Astrocyte (in vitro differentiated cells and primary cell): ENCODE data around the gene ITGB2. TPM values are rescaled to one million over a fixed set of nuclear protein-coding genes. Genes with fewer than 3 reads are reported as not detected.

Source experiments
- DNase-seq: peaks from one replicate; pipeline ENCODE4 v3.0.0-alpha.2; 2010; ENCODE audit warnings: low read depth
- FAIRE-seq: peaks from 2 replicates; lab custom pipeline; 2011; peaks lifted over from hg19 to GRCh38; lab: Jason Lieb, UNC
- H2AFZ ChIP-seq: 2 replicates; pipeline ENCODE4 v1.6.0; 2012; ENCODE audit warnings: low read depth, low read length, inconsistent platforms
- H3K27ac ChIP-seq: 2 replicates; pipeline ENCODE4 v1.5.1; 2011; ENCODE audit warnings: low read depth, low read length, inconsistent platforms
- H3K27me3 ChIP-seq: 2 replicates; pipeline ENCODE4 v1.6.0; 2011; ENCODE audit warnings: low read length, inconsistent platforms; ENCODE audit not compliant: insufficient read depth
- H3K36me3 ChIP-seq: 2 replicates; pipeline ENCODE4 v1.5.1; 2011; ENCODE audit warnings: low read length, inconsistent platforms; ENCODE audit not compliant: insufficient read depth
- H3K4me1 ChIP-seq: 2 replicates; pipeline ENCODE4 v1.5.1; 2011; ENCODE audit warnings: low read length, inconsistent platforms; ENCODE audit not compliant: insufficient read depth
- H3K4me2 ChIP-seq: 2 replicates; pipeline ENCODE4 v1.6.0; 2012; ENCODE audit warnings: low read length, inconsistent platforms
- H3K4me3 ChIP-seq: 2 replicates; pipeline ENCODE4 v1.5.1; 2011; ENCODE audit warnings: low read depth, mild to moderate bottlenecking, low read length, inconsistent platforms; ENCODE audit not compliant: insufficient read depth
- H3K79me2 ChIP-seq: 2 replicates; pipeline ENCODE4 v1.6.0; 2012; ENCODE audit warnings: mild to moderate bottlenecking, low read length, inconsistent platforms; ENCODE audit not compliant: insufficient read depth
- H3K9ac ChIP-seq: 2 replicates; pipeline ENCODE4 v1.6.0; 2012; ENCODE audit warnings: mild to moderate bottlenecking, low read length, inconsistent platforms
- H3K9me3 ChIP-seq: 2 replicates; pipeline ENCODE4 v1.5.1; 2012; ENCODE audit warnings: low read depth, mild to moderate bottlenecking, low read length, inconsistent platforms; ENCODE audit not compliant: insufficient read depth
- H4K20me1 ChIP-seq: 2 replicates; pipeline ENCODE4 v1.6.0; 2012; ENCODE audit warnings: low read length, inconsistent platforms; ENCODE audit not compliant: insufficient read depth
- H3K27ac Mint-ChIP-seq: one replicate; pipeline ENCODE4 v1.8.0; 2021; ENCODE audit warnings: mild to moderate bottlenecking, mixed read lengths; ENCODE audit not compliant: unreplicated experiment
- H3K27me3 Mint-ChIP-seq: one replicate; pipeline ENCODE4 v1.8.0; 2021; ENCODE audit warnings: low read depth, mixed read lengths; ENCODE audit not compliant: unreplicated experiment
- H3K36me3 Mint-ChIP-seq: one replicate; pipeline ENCODE4 v1.8.0; 2021; ENCODE audit warnings: low read depth, mixed read lengths; ENCODE audit not compliant: unreplicated experiment
- H3K4me1 Mint-ChIP-seq: one replicate; pipeline ENCODE4 v1.8.0; 2021; ENCODE audit warnings: low read depth, mixed read lengths; ENCODE audit not compliant: unreplicated experiment
- H3K4me3 Mint-ChIP-seq: one replicate; pipeline ENCODE4 v1.8.0; 2021; ENCODE audit warnings: mild to moderate bottlenecking, moderate library complexity, mixed read lengths; ENCODE audit not compliant: unreplicated experiment
- H3K9me3 Mint-ChIP-seq: one replicate; pipeline ENCODE4 v1.8.0; 2021; ENCODE audit warnings: mild to moderate bottlenecking, mixed read lengths; ENCODE audit not compliant: unreplicated experiment
- EZH2 ChIP-seq: IDR thresholded peaks from 2 replicates; pipeline ENCODE4 v1.6.1; 2012; ENCODE audit warnings: mild to moderate bottlenecking, low read length, inconsistent platforms; ENCODE audit not compliant: insufficient read depth
- total RNA-seq: library from RNA; stranded (reverse); gene quantifications from 2 replicates; pipeline ENCODE4 v1.2.1, GENCODE V29; 2021
- TF ChIP-seq, protein P1 (sequence below): IDR thresholded peaks from 2 replicates; pipeline ENCODE4 v1.5.1; 2011; ENCODE audit warnings: low read depth, mild to moderate bottlenecking, inconsistent platforms, low read length, moderate library complexity; ENCODE audit not compliant: insufficient read depth

Gene ITGB2
- total RNA-seq, 1 donor from 2014 or later, result 0.61 TPM

DNA sequence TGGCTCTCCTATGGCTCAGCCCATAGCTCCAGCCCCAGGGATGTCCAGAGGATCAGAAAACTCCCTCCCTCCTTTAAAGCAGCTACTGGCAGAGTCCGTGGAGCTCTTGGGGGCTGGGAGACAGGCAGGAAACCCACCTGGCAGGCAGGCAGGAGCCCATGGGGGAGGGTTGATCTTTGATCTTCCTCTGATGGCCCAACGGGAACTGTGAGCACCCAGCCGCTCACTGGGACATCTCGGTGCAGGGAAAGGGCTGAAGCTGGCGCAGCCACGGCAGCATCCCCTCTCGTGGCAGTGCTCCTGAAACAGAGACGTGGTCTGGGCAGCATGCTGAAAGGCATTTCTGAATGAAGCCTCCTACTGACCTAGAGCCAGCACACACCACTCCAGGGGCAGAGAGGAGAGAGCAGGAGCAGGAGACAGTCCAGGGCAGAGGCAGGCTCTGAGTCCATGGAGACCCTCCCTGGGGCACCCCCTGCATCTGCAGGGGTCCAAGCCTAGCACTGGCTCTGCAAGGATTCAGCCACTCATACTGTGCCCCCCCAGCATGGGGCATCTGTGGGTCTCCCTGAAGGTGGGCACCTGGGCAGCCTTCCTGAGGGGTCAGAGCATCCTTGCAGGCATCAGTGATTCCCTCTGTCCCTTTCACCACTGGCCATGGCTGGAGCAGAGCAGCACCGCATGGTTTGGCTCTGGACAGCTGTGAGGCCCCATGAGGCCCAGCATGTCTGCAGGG, 14.3 kb upstream of the ITGB2 start:
- H3K27me3 Mint-ChIP-seq, result peaks cover 64% of the 10 kb centered on the region
- no peak overlapping the region for H3K4me2 ChIP-seq
- no peak for TF ChIP-seq EZH2
- TF ChIP-seq, protein P1, sequence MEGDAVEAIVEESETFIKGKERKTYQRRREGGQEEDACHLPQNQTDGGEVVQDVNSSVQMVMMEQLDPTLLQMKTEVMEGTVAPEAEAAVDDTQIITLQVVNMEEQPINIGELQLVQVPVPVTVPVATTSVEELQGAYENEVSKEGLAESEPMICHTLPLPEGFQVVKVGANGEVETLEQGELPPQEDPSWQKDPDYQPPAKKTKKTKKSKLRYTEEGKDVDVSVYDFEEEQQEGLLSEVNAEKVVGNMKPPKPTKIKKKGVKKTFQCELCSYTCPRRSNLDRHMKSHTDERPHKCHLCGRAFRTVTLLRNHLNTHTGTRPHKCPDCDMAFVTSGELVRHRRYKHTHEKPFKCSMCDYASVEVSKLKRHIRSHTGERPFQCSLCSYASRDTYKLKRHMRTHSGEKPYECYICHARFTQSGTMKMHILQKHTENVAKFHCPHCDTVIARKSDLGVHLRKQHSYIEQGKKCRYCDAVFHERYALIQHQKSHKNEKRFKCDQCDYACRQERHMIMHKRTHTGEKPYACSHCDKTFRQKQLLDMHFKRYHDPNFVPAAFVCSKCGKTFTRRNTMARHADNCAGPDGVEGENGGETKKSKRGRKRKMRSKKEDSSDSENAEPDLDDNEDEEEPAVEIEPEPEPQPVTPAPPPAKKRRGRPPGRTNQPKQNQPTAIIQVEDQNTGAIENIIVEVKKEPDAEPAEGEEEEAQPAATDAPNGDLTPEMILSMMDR, result no peak

DNA sequence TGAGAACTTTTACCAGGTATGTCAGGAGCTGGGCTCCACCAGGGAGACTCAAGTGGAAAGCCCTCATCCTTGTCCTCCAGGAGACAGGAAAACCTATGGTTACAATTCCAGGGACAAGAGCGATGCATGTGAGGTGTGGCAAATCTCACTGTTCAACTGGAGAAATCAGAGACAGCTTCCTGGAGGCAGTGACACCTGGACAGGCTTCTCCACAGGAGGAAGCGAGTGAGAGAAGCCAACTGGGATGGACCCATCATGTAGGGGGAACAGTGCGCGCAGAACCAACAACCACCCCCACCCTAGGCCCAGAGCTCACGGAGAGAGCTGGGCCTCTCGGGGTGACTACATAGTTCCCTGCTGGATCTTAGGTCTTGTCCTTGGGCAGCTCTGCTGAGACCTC, 13.6 kb upstream of the ITGB2 start:
- Histone ChIP-seq H3K9ac (no peak overlapping the region), H3K4me3 (no peak overlapping the region), H3K36me3 (no peaks in the 10 kb centered on the region), H3K9me3 (no peaks in the 10 kb centered on the region), H4K20me1 (peaks cover 41% of the 10 kb centered on the region), H3K79me2 (peaks cover 6% of the 10 kb centered on the region), H3K27me3 (peaks cover 26% of the 10 kb centered on the region), H3K4me2 (no peak overlapping the region), H3K27ac (no peak overlapping the region), H2AFZ (no peak overlapping the region), H3K4me1 (peaks cover 18% of the 10 kb centered on the region)
- Mint-ChIP-seq H3K27ac (no peak overlapping the region), H3K27me3 (peaks cover 69% of the 10 kb centered on the region), H3K36me3 (peaks cover 2% of the 10 kb centered on the region), H3K4me1 (no peaks in the 10 kb centered on the region), H3K9me3 (peaks cover 2% of the 10 kb centered on the region), H3K4me3 (no peak overlapping the region)
- no peak for TF ChIP-seq EZH2
- TF ChIP-seq, protein P1, result no peak
- no peak for DNase-seq
- FAIRE-seq, result no peak

More for the DNA sequence above, 14.3 kb upstream of the ITGB2 start:
- peaks cover 2% of the 10 kb centered on the region for H3K36me3 Mint-ChIP-seq
- Histone ChIP-seq H3K4me1 (peaks cover 20% of the 10 kb centered on the region), H3K9ac (no peak overlapping the region), H3K4me3 (no peak overlapping the region), H3K9me3 (no peaks in the 10 kb centered on the region), H3K27me3 (peaks cover 26% of the 10 kb centered on the region), H4K20me1 (peaks cover 35% of the 10 kb centered on the region), H3K79me2 (peaks cover 9% of the 10 kb centered on the region), H3K36me3 (no peaks in the 10 kb centered on the region), H2AFZ (no peak overlapping the region), H3K27ac (no peak overlapping the region)
- H3K4me1 Mint-ChIP-seq, result no peaks in the 10 kb centered on the region
- H3K27ac Mint-ChIP-seq, result no peak overlapping the region
- no peak overlapping the region for H3K4me3 Mint-ChIP-seq
- no peak for DNase-seq
- peaks cover 2% of the 10 kb centered on the region for H3K9me3 Mint-ChIP-seq
- no peak for FAIRE-seq

DNA sequence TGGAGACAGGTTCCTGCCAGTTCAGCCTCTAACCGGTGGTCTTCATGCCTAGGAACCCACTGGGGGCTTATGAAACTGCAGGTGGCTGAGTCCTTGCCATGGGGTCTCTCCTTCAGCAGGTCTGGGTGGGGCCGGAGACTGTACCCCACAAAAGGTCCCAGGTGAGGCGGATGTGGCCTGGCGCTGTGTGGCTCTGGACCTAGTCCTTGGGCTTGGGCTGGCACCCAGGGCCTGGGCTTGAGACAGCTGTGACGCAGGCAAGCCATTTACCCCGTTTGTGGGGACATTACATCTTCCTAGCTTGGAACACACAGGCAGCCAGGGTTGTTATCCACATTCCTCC, 13.2 kb upstream of the ITGB2 start:
- DNase-seq (no peak), FAIRE-seq (no peak)
- no peak overlapping the region for H2AFZ ChIP-seq
- H3K9ac ChIP-seq, result no peak overlapping the region
- no peaks in the 10 kb centered on the region for H3K36me3 ChIP-seq
- H3K4me2 ChIP-seq, result no peak overlapping the region
- peaks cover 26% of the 10 kb centered on the region for H3K27me3 ChIP-seq
- Mint-ChIP-seq H3K27me3 (peaks cover 68% of the 10 kb centered on the region), H3K4me1 (peaks cover 3% of the 10 kb centered on the region), H3K4me3 (no peak overlapping the region), H3K36me3 (peaks cover 2% of the 10 kb centered on the region), H3K9me3 (peaks cover 2% of the 10 kb centered on the region), H3K27ac (no peak overlapping the region)
- peaks cover 45% of the 10 kb centered on the region for H4K20me1 ChIP-seq
- H3K4me1 ChIP-seq, result peaks cover 17% of the 10 kb centered on the region
- no peak overlapping the region for H3K4me3 ChIP-seq
- H3K9me3 ChIP-seq, result no peaks in the 10 kb centered on the region
- TF ChIP-seq EZH2, result no peak
- TF ChIP-seq, protein P1, result no peak
- H3K27ac ChIP-seq, result no peak overlapping the region
- peaks cover 2% of the 10 kb centered on the region for H3K79me2 ChIP-seq
